ENCODE data around the gene NUDT7.

DNA sequence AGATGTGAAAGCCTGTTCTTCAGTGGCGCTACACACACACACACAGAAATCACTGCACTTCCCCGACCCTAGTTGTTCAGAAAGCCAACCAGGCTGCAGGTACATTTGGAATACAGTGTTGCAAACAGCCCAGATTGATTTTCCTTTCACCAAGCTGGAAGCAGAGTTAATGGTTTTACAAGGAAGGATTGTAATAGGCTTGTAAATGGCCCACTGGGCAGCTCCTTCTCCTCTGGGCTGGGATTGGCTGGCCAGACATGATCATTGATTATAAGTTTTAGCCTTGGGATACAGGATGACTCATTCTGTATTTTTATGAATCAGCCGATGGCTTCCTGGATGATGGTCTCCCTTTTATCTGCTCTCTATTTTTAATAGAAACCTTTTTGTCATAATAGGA, 68.6 kb downstream of the NUDT7 start:
- TF ChIP-seq, protein P1, sequence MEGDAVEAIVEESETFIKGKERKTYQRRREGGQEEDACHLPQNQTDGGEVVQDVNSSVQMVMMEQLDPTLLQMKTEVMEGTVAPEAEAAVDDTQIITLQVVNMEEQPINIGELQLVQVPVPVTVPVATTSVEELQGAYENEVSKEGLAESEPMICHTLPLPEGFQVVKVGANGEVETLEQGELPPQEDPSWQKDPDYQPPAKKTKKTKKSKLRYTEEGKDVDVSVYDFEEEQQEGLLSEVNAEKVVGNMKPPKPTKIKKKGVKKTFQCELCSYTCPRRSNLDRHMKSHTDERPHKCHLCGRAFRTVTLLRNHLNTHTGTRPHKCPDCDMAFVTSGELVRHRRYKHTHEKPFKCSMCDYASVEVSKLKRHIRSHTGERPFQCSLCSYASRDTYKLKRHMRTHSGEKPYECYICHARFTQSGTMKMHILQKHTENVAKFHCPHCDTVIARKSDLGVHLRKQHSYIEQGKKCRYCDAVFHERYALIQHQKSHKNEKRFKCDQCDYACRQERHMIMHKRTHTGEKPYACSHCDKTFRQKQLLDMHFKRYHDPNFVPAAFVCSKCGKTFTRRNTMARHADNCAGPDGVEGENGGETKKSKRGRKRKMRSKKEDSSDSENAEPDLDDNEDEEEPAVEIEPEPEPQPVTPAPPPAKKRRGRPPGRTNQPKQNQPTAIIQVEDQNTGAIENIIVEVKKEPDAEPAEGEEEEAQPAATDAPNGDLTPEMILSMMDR (IDR thresholded peaks at IDR 0.05), result no peak
- no peak for TF ChIP-seq POLR2A (IDR thresholded peaks at IDR 0.05)

Measured in heart left ventricle (tissue), 13 donors.